HG03469 (cell line): ENCODE measurements around the gene AKT2.

ENCODE experiments used
- ATAC-seq: cut with Tn5 transposase; IDR thresholded peaks from one replicate; pipeline ENCODE4 v1.9.1; 2021; ENCODE audit warnings: mild to moderate bottlenecking, moderate library complexity, moderate number of reproducible peaks; ENCODE audit not compliant: unreplicated experiment

The AKT2 gene

GRCh38 chr19:40274585-40275544 is 10.3 kb downstream of the AKT2 start:
- ATAC-seq = no peak

DNA sequence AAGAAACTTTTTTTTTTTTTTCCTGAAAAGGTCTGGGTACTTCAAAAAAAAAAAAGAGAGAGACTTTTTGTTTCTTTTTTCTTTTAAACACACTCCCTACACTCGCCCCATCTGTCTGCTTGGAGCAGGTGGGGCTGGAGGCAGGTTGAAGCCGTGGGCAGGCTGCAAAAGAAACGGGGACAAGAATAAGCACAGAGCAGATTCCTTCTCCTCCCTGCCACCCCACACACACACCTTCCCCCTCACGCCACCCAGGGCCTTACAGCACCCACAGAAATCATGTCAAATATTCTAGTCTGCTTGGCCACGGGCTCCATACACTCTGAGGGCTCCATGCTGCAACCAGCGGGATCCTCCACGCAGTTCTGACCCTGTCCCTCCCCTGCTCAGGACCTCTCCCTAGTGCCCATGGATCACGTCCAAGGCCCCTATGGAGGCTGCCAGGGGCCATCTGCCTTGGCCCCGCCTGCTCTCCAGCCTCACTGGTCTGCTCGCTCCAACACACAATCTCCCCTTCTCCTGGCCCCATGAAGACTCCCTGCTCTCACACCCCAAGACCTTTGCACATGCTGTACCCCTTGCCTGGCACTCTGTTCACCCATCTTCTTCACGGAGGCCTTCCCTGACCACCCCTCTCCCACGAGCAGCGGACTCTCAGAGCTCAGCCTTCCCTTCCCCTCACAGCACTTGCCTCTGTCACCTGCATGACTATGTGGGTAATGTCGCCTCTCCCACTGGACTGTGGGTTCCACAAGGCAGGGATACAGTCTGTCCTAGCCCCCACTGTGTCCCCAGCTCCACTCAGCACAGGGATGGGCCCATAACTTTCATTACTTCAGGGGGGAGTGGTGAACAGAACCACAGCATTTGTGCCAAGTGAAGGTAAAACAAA is 11.4 kb downstream of the AKT2 start:
- ATAC-seq = no peak

GRCh38 chr19:40272261-40272660 is 12.9 kb downstream of the AKT2 start:
- ATAC-seq = no peak

- ATAC-seq = no peak
Measured at GRCh38 chr19:40271706-40272105, 13.4 kb downstream of the AKT2 start.

DNA sequence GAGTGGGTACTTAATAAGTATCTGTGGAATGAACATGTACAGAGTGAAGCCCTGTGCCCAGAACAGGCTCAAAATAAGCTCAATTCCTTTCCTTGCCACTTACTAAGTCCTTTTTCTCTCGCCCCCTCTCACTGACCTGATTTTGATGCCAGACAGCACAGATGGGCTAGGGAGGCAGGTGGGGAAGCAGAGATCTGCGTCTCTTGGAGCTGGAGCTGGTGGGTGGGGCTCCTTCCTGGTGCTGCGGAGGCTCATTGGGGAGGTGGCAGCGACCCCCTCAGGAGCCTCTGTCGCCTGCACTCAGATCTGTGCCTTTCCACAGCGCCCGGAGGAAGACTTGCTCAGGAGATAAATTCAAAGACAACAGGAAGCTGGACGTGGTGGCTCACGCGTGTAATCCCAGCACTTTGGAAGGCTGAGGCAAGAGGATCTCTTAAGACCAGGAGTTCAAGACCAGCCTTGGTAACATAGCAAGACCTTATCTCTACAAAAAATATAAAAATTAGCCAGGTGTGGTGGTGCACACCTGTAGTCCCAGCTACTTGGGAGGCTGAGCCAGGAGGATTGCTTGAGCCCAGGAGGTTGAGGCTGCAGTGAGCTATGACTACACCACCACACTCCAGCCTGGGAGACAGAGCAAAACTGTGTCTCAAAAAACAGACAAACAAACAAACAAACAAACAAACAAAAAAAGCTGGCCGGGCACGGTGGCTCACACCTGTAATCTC is 14.6 kb downstream of the AKT2 start:
- ATAC-seq = no peak

- no peak for ATAC-seq
Measured at GRCh38 chr19:40269216-40269940, 15.8 kb downstream of the AKT2 start.

DNA sequence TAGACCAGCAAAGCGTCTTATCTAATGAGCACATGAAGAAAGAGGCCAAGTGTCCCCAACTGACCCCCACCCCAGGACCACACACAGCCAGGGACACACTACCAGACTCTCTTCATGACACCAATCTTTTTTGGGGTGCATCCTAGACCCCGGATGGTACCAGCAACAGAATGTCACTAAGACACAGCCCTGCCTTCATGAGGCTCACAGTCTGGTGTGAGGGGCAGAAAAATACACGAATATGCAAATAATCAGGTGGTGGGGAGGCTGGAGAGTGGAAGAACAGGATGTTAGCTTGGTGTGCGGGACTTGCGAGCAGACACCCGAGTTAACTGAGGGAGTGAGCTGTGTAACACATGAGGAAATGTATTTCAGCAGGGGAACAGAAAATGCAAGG is 17.5 kb downstream of the AKT2 start:
- no peak for ATAC-seq

GRCh38 chr19:40266912-40267600 is 18.1 kb downstream of the AKT2 start:
- ATAC-seq = no peak

DNA sequence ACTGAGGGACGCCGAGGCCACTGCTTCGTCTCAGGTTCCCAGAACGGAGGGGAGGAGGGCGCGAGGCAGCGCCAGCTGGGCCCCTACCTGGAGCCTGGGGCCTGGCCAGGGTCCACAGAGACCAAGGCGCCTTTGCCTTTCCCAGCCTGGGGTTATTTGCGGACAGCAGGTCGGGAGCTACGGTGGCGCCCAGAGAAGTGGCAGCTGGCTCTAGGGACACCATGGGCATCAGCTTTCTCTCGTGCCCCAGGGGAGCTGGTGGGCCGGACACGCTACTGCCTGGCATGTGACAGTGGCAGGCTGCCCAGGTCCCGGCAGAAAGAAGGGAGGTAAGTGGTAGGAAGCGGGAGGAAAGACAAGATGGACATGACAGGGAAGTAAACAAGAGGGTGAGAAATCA is 19.0 kb downstream of the AKT2 start:
- ATAC-seq = no peak

DNA sequence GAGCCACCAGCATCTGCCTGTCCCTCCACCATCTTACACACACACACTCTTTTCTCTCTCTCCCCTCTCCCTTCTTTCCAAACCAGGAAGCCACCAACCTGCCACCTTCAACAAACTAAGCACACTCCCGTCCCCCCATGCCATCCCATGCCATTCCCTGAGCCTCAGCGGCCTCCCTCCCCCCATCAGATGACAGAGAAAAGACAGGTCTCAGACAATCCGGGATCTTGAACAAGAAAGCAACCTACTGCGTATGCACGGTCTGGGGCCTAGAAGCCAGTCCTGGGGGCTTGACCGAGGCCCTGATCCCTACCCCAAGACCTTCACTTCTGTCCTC is 19.4 kb downstream of the AKT2 start:
- no peak for ATAC-seq

- no peak for ATAC-seq
Measured at GRCh38 chr19:40265055-40265762, 19.9 kb downstream of the AKT2 start.

DNA sequence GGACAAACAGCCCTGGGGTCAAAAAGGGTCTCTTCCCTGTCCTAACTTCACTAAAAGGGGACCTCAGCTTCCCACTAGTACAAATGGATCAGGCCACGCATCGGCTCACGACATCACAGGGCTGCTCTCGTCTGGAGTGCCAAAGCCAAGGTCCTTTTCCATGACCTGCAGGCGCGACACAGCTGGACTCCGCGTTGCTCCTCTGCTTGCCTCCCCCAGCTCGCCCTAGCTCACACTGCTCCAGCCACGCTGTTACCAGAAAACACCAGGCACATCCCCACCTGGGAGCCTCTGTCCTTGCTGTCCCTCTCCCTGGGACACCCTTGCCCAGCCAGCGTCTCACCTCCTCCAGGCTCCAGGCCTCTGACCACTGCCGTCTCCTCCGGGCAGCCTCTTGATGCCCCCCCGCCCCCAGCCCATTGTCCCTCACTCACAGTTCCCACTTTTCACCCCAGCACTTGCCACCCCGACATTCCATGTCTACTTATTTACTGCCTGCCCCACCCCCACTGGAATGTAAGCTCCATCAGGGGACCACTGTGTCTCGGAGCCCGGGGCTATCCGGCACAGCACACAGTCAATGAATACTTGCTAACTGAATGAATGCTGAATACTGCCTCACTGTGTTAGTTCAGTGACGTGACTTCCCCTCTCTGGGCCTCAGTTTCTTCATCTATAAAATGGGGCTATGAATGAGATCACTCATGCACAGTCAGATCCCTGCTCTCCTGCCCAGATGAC is 20.7 kb downstream of the AKT2 start:
- no peak for ATAC-seq

- no peak for ATAC-seq
Measured at GRCh38 chr19:40263440-40264313, 21.5 kb downstream of the AKT2 start.

DNA sequence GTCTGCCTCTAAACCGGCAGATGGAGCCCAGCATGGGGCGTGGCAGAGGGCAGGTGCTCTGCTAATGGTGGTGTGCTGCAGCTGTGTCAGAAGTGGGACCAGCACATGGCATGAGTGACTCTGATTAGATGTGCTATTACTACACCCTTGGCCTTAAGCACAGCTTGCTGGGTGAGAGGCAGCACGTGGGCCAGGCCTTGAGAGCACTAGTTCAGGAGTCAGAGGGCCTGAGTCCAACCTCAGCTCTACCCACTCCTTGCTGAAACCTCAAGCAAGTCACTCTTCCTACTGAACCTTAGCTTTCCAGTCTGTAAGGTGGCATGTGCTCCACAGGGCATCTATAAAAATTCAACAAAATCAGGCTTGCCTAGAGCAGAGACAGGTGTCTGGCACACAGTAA is 22.7 kb downstream of the AKT2 start:
- no peak for ATAC-seq

DNA sequence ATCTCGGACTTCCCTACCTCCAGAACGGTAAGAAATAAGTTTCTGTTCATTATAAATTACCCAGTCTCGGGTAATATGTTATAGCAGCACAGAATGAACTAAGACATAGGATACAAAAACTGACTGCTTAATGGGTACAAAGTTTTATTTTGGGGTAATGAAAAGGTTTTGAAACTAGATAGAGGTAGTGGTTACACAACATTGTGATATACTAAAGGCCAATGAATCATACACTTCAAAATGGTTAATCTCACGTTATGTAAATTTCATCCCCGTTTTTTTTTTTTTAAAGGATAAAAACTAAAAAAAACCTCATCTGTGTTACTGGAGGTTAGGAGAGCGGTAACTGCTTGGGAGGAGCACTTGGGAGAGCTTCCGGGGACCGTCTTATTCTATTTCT is 23.5 kb downstream of the AKT2 start:
- ATAC-seq = no peak

DNA sequence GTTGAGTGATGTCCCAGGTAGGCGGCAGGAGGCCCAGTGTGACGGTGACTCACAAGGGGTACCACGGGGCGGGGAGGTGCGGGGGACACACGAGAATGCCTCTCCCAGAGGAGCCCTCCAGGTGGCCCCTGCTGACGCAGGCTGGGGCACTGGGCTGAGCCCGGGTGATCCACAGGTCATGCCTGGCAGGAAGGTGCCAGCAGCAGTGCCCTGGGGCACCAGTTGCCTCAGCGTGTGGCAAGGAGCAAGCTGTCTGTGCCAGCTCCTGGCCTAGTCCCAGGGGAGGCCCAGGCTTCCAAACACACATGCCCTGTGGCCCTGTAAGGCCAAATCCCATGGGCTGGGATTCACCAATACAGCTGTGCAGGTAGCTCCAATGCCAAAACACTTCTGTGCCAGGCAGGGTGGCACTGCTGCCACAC is 28.0 kb downstream of the AKT2 start:
- ATAC-seq = no peak

GRCh38 chr19:40256512-40256911 is 28.6 kb downstream of the AKT2 start:
- ATAC-seq = no peak
